Sigmoid colon (tissue), 4 donors: ENCODE measurements around the gene TTBK2.

Experiments
- CTCF ChIP-seq, 4 experiments: fragments of 450-650 bp in 3 of 4; fragments of 200-600 bp in 1 of 4; IDR thresholded peaks; one replicate each; pipeline ENCODE4 v1.5.1; 2016 to 2019; ENCODE audit warnings: antibody characterized with exemption in 4 of 4, mild to moderate bottlenecking in 3 of 4, moderate library complexity in 2 of 4
- POLR2AphosphoS5 ChIP-seq, 4 donors: sonication (generic); formaldehyde crosslinking; IDR thresholded peaks; one replicate each; pipeline ENCODE4 v1.6.1; 2017; ENCODE audit warnings: antibody characterized with exemption in 4 of 4

GRCh38 chr15:42749266-42749665, 171.3 kb downstream of the TTBK2 start:
- TF ChIP-seq CTCF (IDR thresholded peaks at IDR 0.05), result no peak
- TF ChIP-seq POLR2AphosphoS5 (IDR thresholded peaks at IDR 0.05), result no peak
